Lower lobe of right lung (tissue), 2 donors: ENCODE results near the gene DHX57. TPM values are rescaled to one million over a fixed set of nuclear protein-coding genes. Genes with fewer than 3 reads are reported as not detected.
A peak's percentile ranks its signal among the peaks of the same experiment; 100 is the strongest.

ENCODE experiments used
- ATAC-seq, 2 donors: fragments of 200-7000 bp; cut with Tn5 transposase; one replicate each; pipeline ENCODE4 v1.9.1; 2020 to 2022; ENCODE audit warnings: mild to moderate bottlenecking in 2 of 2, moderate library complexity in 2 of 2
- DNase-seq: peaks from one replicate; pipeline ENCODE4 v3.0.0-alpha.2; 2020
- H3K27ac ChIP-seq: fragments of 200-600 bp; one replicate; pipeline ENCODE4 v1.8.0; 2022
- H3K27me3 ChIP-seq: fragments of 200-600 bp; one replicate; pipeline ENCODE4 v1.8.0; 2022; ENCODE audit warnings: low read depth
- H3K36me3 ChIP-seq: fragments of 200-600 bp; one replicate; pipeline ENCODE4 v1.8.0; 2022; ENCODE audit warnings: mild to moderate bottlenecking
- H3K4me1 ChIP-seq: fragments of 200-600 bp; one replicate; pipeline ENCODE4 v1.8.0; 2022
- H3K4me3 ChIP-seq: fragments of 200-600 bp; one replicate; pipeline ENCODE4 v1.8.0; 2022; ENCODE audit warnings: mild to moderate bottlenecking
- H3K9me3 ChIP-seq: fragments of 200-600 bp; one replicate; pipeline ENCODE4 v1.8.0; 2022
- CTCF ChIP-seq: fragments of 200-600 bp; IDR thresholded peaks from one replicate; pipeline ENCODE4 v1.8.0; 2022; ENCODE audit warnings: antibody characterized with exemption, mild to moderate bottlenecking
- intact Hi-C: fragments of 100-400 bp; cut with DNase I; formaldehyde crosslinking; loops from one replicate; pipeline ENCODE4 v1.11.0; 2022
- total RNA-seq: library from RNA; stranded (reverse); fragmentation: NEBNext Ultra II Directional; extraction: Animal tissue kit (Norgen Biotek cat#: 25700); gene quantifications from one replicate; pipeline ENCODE4 v1.2.1, GENCODE V29; 2021
- donor health status: DM: no; HTN: yes; CAD: no; lungs with severe emphysema.

The DHX57 gene
- total RNA-seq, 1 donor from 2014 or later: 15.5 TPM

DNA sequence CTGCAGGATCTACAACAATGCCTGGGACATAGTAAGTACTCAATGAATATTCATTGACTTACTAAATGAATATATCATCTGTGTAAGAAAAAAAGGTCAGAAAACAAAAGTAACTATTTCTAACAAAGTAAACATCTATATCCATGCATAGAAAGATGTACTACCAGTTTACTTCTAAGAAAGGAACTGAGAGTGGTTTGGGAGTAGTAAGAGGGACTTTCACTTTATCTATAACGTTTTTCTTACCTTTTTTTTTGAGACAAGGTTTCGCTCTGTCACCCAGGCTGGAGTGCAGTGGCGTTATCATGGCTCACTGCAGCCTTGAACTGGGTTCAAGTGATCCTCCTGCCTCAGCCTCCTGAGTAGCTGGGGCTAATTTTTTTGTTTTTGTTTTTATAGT, 25.7 kb downstream of the DHX57 start:
- Histone ChIP-seq H3K4me3 (no peak overlapping the region), H3K36me3 (peaks cover 51% of the 10 kb centered on the region), H3K27ac (no peak overlapping the region), H3K27me3 (no peaks in the 10 kb centered on the region), H3K4me1 (no peaks in the 10 kb centered on the region), H3K9me3 (no peaks in the 10 kb centered on the region)
- TF ChIP-seq CTCF: no peak
- DNase-seq (no peak), ATAC-seq (no peak)
- intact Hi-C loops: no loop called here

DNA sequence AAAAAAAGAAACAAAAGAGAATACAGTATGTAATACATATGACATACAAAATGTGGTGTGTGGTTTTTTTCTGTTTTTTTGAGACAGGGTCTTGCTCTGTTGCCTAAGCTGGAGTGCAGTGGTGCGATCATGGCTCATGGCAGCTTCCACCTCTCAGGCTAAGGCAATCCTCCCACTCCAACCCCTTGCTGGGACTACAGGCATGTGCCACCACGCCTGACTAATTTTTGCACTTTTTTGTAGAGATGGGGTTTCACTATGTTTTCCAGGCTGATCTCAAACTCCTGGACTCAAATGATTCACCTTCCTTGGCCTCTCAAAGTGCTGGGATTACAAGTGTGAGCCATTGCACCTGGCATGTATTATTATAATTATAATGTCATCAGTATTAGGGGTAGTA, 38.9 kb downstream of the DHX57 start:
- no peak for TF ChIP-seq CTCF
- no peak for ATAC-seq
- Histone ChIP-seq H3K27ac (no peak overlapping the region), H3K27me3 (no peaks in the 10 kb centered on the region), H3K9me3 (no peaks in the 10 kb centered on the region), H3K4me1 (no peaks in the 10 kb centered on the region), H3K36me3 (peaks cover 72% of the 10 kb centered on the region), H3K4me3 (no peak overlapping the region)
- intact Hi-C loops: no loop called here
- no peak for DNase-seq

- no peaks in the 10 kb centered on the region for H3K27me3 ChIP-seq
- DNase-seq (no peak), ATAC-seq (peak; percentile 72 to 85)
- no peak overlapping the region for H3K4me3 ChIP-seq
- H3K36me3 ChIP-seq: peaks cover 64% of the 10 kb centered on the region
- intact Hi-C loops: no loop called here
- H3K27ac ChIP-seq: no peak overlapping the region
- H3K9me3 ChIP-seq: no peaks in the 10 kb centered on the region
- no peak for TF ChIP-seq CTCF
- no peaks in the 10 kb centered on the region for H3K4me1 ChIP-seq
Measured at GRCh38 chr2:38835990-38836389, 39.7 kb downstream of the DHX57 start.

- Histone ChIP-seq H3K27me3 (no peaks in the 10 kb centered on the region), H3K4me1 (no peaks in the 10 kb centered on the region), H3K27ac (no peak overlapping the region), H3K36me3 (peaks cover 56% of the 10 kb centered on the region), H3K4me3 (no peak overlapping the region), H3K9me3 (no peaks in the 10 kb centered on the region)
- TF ChIP-seq CTCF: peak; percentile 31
- DNase-seq (no peak), ATAC-seq (no peak)
- intact Hi-C loops: no loop called here
Measured at GRCh38 chr2:38835015-38835601, 40.6 kb downstream of the DHX57 start.

DNA sequence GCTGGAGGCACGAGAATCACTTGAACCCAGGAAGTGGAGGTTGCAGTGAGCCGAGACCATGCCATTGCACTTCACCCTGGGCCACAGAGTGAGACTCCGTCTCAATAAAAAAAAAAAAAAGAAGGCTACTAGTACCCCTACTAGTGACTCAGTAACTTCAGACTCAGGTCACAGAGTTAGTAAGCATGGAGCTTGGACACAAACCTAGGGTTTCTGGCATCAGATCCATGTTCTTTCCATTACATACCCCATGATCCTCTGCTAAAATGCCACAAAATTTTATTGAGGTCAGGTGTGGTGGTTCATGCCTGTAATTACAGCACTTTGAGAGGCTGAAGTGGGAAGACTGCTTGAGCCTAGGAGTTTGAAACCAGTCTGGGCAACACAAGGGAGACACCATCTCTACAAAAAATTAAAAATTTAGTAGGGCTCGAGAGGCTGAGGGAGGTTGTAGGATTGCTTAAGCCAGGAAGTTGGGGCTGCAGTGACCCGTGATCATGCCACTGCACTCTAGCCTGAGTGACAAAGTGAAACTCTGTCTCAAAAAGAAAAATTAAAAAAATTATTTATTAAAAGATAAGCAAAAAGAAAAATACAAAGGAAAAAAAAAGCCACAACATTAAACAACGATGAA, 45.1 kb downstream of the DHX57 start:
- Histone ChIP-seq H3K4me1 (no peaks in the 10 kb centered on the region), H3K4me3 (no peak overlapping the region), H3K27me3 (no peaks in the 10 kb centered on the region), H3K36me3 (peaks cover 38% of the 10 kb centered on the region), H3K9me3 (no peaks in the 10 kb centered on the region), H3K27ac (peak overlapping the region; percentile 18)
- DNase-seq (no peak), ATAC-seq (peak in 1 of 2 donors; percentile 62)
- intact Hi-C loops: no loop called here
- no peak for TF ChIP-seq CTCF
